ENCODE results near the gene FLRT2. TPM values are rescaled to one million over a fixed set of nuclear protein-coding genes. Genes with fewer than 3 reads are reported as not detected.

Gene FLRT2
- polyA plus RNA-seq, 2 of the 4 experiments (the other 2 are of a cell fraction): 6.8 to 7.5 TPM

- 44% methylated on average over 6 of the region's 6 CpGs for WGBS (ENCODE audit: missing lambda C conversion rate)
- no peak for DNase-seq (ENCODE audit: low read depth in 1 of 2, low spot score in 1 of 2)
- no peak for ATAC-seq
- TF ChIP-seq USF2 (IDR thresholded peaks at IDR 0.05) (no peak), CBX2 (IDR thresholded peaks at IDR 0.05; ENCODE audit: borderline replicate concordance, low read depth) (no peak), ZNF302 (CRISPR knock-in tag; IDR thresholded peaks at IDR 0.05) (no peak), RAD21 (conservative IDR thresholded peaks at IDR 0.05 in 1 of 2, IDR thresholded peaks at IDR 0.05 in 1 of 2) (no peak), TP53 (CRISPR knock-in tag; IDR thresholded peaks at IDR 0.05) (no peak), NFE2L2 (conservative IDR thresholded peaks at IDR 0.05; ENCODE audit: low read length) (no peak), PHF8 (IDR thresholded peaks at IDR 0.05; ENCODE audit: borderline replicate concordance, low read depth) (no peak), HOXA7 (CRISPR knock-in tag; IDR thresholded peaks at IDR 0.05) (no peak), KDM5A (IDR thresholded peaks at IDR 0.05) (no peak), ZSCAN20 (CRISPR knock-in tag; IDR thresholded peaks at IDR 0.05) (no peak), RFX5 (IDR thresholded peaks at IDR 0.05) (no peak), CBX8 (IDR thresholded peaks at IDR 0.05) (no peak), HDAC2 (IDR thresholded peaks at IDR 0.05) (no peak), FOXS1 (CRISPR knock-in tag; IDR thresholded peaks at IDR 0.05) (no peak), HEYL (CRISPR knock-in tag; IDR thresholded peaks at IDR 0.05) (no peak), RARB (CRISPR knock-in tag; IDR thresholded peaks at IDR 0.05) (no peak)
- no peaks in the 10 kb centered on the region for H3K9me3 ChIP-seq
- H3K4me3 ChIP-seq: no peak overlapping the region
- FAIRE-seq: no peak
- POLR2A ChIA-PET: no interaction called here
- no peak overlapping the region for H3K4me2 ChIP-seq
- no peak overlapping the region for H3K27ac ChIP-seq
- CTCF ChIA-PET: interaction anchor here (1.4 kb wide), 1 partner anchor 515 kb away, joined by 4 read pairs; no protein-coding TSS in a partner anchor
- H3K4me1 ChIP-seq: no peaks in the 10 kb centered on the region
Observed at GRCh38 chr14:85701116-85701515, 171.2 kb downstream of the FLRT2 start.

- H3K4me3 ChIP-seq: no peak overlapping the region
- no peaks in the 10 kb centered on the region for H3K4me1 ChIP-seq
- H3K4me2 ChIP-seq: no peak overlapping the region
- no peak for DNase-seq (ENCODE audit: low read depth in 1 of 2, low spot score in 1 of 2)
- TF ChIP-seq HOXB13 (CRISPR knock-in tag; IDR thresholded peaks at IDR 0.05; ENCODE audit: low read depth) (no peak), MYC (IDR thresholded peaks at IDR 0.05; ENCODE audit: borderline replicate concordance, low read length) (no peak), MAFK (IDR thresholded peaks at IDR 0.05; ENCODE audit: partially characterized antibody) (no peak), JUN (IDR thresholded peaks at IDR 0.05) (no peak), RNF2 (IDR thresholded peaks at IDR 0.05; ENCODE audit: borderline replicate concordance, low read depth) (no peak), EP300 (IDR thresholded peaks at IDR 0.05) (no peak), HES2 (IDR thresholded peaks at IDR 0.05) (no peak), ELK1 (IDR thresholded peaks at IDR 0.05; ENCODE audit: low read depth, low read length) (no peak), MAX (IDR thresholded peaks at IDR 0.05) (no peak), TFCP2L1 (CRISPR knock-in tag; IDR thresholded peaks at IDR 0.05) (no peak), FOSL2 (IDR thresholded peaks at IDR 0.05) (no peak), FOSL2 (CRISPR knock-in tag; IDR thresholded peaks at IDR 0.05) (no peak), FOSB (CRISPR knock-in tag; IDR thresholded peaks at IDR 0.05) (no peak), RFX5 (IDR thresholded peaks at IDR 0.05) (no peak), POLR2A (IDR thresholded peaks at IDR 0.05; ENCODE audit: low read length) (no peak), NFE2L2 (conservative IDR thresholded peaks at IDR 0.05; ENCODE audit: low read length) (no peak), GATA3 (IDR thresholded peaks at IDR 0.05; ENCODE audit: borderline replicate concordance) (no peak), HDAC2 (IDR thresholded peaks at IDR 0.05) (no peak), HOXB5 (CRISPR knock-in tag; IDR thresholded peaks at IDR 0.05) (no peak), CTCF (IDR thresholded peaks at IDR 0.05) (no peak)
- no peak for ATAC-seq
- H3K27ac ChIP-seq: no peak overlapping the region
- no peaks in the 10 kb centered on the region for H3K9me3 ChIP-seq
- 14% methylated on average over 3 of the region's 3 CpGs for whole genome bisulfite sequencing (ENCODE audit: missing lambda C conversion rate)
- CTCF ChIA-PET: interaction anchor here (1.4 kb wide), 1 partner anchor 514 kb away, joined by 4 read pairs; no protein-coding TSS in a partner anchor
- no peak for FAIRE-seq
- POLR2A ChIA-PET: no interaction called here
Observed at GRCh38 chr14:85701763-85702162, 171.8 kb downstream of the FLRT2 start.
